MM.1S (cell line): ENCODE data around the gene MAMLD1.

Experiments
- DNase-seq: peaks from one replicate; pipeline ENCODE4 v3.0.0-alpha.2; 2015
- H2AFZ ChIP-seq: fragments of 300-600 bp; sonication (generic); 2 replicates; pipeline ENCODE4 v1.6.0; 2016; ENCODE audit warnings: antibody characterized with exemption, low read length
- H3F3A ChIP-seq: fragments of 300-600 bp; sonication (generic); 2 replicates; pipeline ENCODE4 v1.6.1; 2016; ENCODE audit warnings: mild to moderate bottlenecking, antibody characterized with exemption, low read length, moderate library complexity, mixed read lengths; ENCODE audit not compliant: insufficient read depth
- H3K27ac ChIP-seq: fragments of 300-600 bp; sonication (generic); 2 replicates; pipeline ENCODE4 v1.5.1; 2016; ENCODE audit warnings: mild to moderate bottlenecking, low read length
- H3K27me3 ChIP-seq: fragments of 300-600 bp; sonication (generic); replicated peaks from 2 replicates; pipeline ENCODE4 v1.6.0; 2016; ENCODE audit warnings: low read length; ENCODE audit not compliant: insufficient read depth
- H3K36me3 ChIP-seq: fragments of 300-600 bp; sonication (generic); replicated peaks from 2 replicates; pipeline ENCODE4 v1.6.1; 2016; ENCODE audit warnings: mild to moderate bottlenecking, low read length, mixed read lengths; ENCODE audit not compliant: insufficient read depth
- H3K4me1 ChIP-seq: fragments of 300-600 bp; sonication (generic); 2 replicates; pipeline ENCODE4 v1.6.1; 2016; ENCODE audit warnings: low read length, mixed read lengths
- H3K4me2 ChIP-seq: fragments of 300-600 bp; sonication (generic); 2 replicates; pipeline ENCODE4 v1.6.0; 2016; ENCODE audit warnings: low read depth, low read length
- H3K4me3 ChIP-seq: fragments of 300-600 bp; sonication (generic); 2 replicates; pipeline ENCODE4 v1.5.1; 2016; ENCODE audit warnings: low read length, mixed read lengths
- H3K79me2 ChIP-seq: fragments of 300-600 bp; sonication (generic); 2 replicates; pipeline ENCODE4 v1.6.1; 2016; ENCODE audit warnings: mixed run types, low read length, mixed read lengths
- H3K9ac ChIP-seq: fragments of 300-600 bp; sonication (generic); 2 replicates; pipeline ENCODE4 v1.6.1; 2016; ENCODE audit warnings: low read length, mixed read lengths
- H3K9me2 ChIP-seq: fragments of 300-600 bp; sonication (generic); replicated peaks from 2 replicates; pipeline ENCODE4 v1.6.1; 2016; ENCODE audit warnings: mild to moderate bottlenecking, low read length, mixed read lengths; ENCODE audit not compliant: insufficient read depth
- H3K9me3 ChIP-seq: fragments of 300-600 bp; sonication (generic); replicated peaks from 2 replicates; pipeline ENCODE4 v1.6.1; 2016; ENCODE audit warnings: mild to moderate bottlenecking, low read length, mixed read lengths; ENCODE audit not compliant: insufficient read depth
- H4K20me1 ChIP-seq: fragments of 300-600 bp; sonication (generic); 2 replicates; pipeline ENCODE4 v1.6.1; 2016; ENCODE audit warnings: mild to moderate bottlenecking, low read length, moderate library complexity, mixed read lengths; ENCODE audit not compliant: insufficient read depth
- EZH2 ChIP-seq: fragments of 300-600 bp; sonication (generic); optimal IDR thresholded peaks from 2 replicates; pipeline ENCODE3; 2017; ENCODE audit warnings: low read depth, mild to moderate bottlenecking, antibody characterized with exemption, low read length, mixed read lengths
- EZH2phosphoT487 ChIP-seq: fragments of 300-600 bp; sonication (generic); IDR thresholded peaks from 2 replicates; pipeline ENCODE4 v1.6.1; 2018; ENCODE audit warnings: antibody characterized with exemption, low read length
- TF ChIP-seq, protein P1 (sequence below): fragments of 300-600 bp; sonication (generic); IDR thresholded peaks from 2 replicates; pipeline ENCODE4 v1.5.1; 2016; ENCODE audit warnings: antibody characterized with exemption, low read length, mixed read lengths

MAMLD1 gene

DNA sequence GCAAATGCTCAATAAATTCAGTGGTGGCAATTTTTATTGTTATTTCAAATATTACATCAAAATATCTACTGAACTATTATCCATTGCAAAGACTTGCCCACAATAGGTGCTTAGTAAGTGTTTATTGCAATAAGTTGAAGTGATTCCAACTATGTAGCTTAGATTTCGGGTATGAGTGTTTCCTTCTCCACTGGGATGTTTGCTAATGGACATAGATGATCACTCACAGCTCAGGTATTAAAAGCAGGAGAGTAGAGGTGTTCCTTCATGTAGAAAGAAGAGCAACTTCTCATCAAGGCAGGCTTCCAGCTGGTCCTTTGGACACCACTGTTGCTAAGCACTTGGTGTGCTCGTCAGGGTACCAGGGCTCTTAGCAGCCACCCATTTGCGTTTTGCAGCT is 139.0 kb downstream of the MAMLD1 start:
- Histone ChIP-seq H2AFZ (no peak overlapping the region), H3K27ac (no peak overlapping the region), H3F3A (no peaks in the 10 kb centered on the region), H4K20me1 (no peaks in the 10 kb centered on the region), H3K36me3 (no peaks in the 10 kb centered on the region), H3K4me3 (no peak overlapping the region), H3K9ac (no peak overlapping the region), H3K4me2 (no peak overlapping the region), H3K79me2 (no peaks in the 10 kb centered on the region), H3K27me3 (no peaks in the 10 kb centered on the region), H3K4me1 (no peaks in the 10 kb centered on the region), H3K9me2 (no peaks in the 10 kb centered on the region), H3K9me3 (no peaks in the 10 kb centered on the region)
- no peak for DNase-seq
- TF ChIP-seq, protein P1, sequence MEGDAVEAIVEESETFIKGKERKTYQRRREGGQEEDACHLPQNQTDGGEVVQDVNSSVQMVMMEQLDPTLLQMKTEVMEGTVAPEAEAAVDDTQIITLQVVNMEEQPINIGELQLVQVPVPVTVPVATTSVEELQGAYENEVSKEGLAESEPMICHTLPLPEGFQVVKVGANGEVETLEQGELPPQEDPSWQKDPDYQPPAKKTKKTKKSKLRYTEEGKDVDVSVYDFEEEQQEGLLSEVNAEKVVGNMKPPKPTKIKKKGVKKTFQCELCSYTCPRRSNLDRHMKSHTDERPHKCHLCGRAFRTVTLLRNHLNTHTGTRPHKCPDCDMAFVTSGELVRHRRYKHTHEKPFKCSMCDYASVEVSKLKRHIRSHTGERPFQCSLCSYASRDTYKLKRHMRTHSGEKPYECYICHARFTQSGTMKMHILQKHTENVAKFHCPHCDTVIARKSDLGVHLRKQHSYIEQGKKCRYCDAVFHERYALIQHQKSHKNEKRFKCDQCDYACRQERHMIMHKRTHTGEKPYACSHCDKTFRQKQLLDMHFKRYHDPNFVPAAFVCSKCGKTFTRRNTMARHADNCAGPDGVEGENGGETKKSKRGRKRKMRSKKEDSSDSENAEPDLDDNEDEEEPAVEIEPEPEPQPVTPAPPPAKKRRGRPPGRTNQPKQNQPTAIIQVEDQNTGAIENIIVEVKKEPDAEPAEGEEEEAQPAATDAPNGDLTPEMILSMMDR: no peak
- TF ChIP-seq EZH2phosphoT487 (no peak), EZH2 (no peak)

DNA sequence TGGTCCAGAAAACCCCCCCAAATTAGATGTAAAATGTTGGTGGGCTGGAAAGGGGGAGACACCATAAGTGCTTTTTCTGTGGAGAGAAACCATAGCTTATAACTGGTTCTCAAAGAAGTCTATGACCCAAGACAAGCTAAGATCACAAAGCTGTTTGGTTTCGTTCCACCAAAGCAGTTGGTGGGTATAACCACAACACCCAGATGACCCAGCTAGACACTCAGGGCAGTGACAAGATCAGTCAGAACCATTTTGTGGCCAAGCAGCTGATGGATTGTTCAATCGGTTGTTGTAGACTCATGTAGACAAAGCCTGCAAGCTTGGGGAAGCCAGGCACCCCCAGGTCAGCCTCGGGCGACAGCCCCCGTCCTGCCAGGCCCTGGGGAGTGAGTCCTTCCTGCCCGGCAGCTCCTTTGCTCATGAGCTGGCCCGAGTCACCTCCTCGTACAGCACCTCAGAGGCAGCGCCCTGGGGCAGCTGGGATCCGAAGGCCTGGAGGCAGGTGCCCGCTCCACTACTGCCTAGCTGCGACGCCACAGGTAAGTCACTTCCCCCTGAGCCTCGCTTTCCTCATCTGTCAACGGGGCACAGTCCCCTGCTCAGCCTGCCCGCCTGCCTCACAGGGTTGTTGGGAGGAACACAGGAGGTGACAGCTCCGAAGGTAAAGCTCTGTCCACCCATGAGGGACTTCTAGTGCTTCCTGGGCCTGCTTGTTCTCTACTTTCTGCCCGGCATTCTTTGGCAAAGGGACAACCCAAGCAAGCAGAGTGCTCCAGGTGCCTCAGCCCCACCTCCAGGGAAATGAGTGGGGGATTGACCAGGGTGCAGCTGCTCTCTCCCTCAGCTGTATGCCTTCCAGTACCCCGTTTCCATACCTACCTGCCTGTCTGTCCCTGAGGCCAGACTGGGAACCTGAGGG is 140.1 kb downstream of the MAMLD1 start:
- Histone ChIP-seq H3K9me2 (no peaks in the 10 kb centered on the region), H3K27me3 (no peaks in the 10 kb centered on the region), H3F3A (no peaks in the 10 kb centered on the region), H2AFZ (no peak overlapping the region), H4K20me1 (no peaks in the 10 kb centered on the region), H3K9ac (no peak overlapping the region), H3K4me1 (no peaks in the 10 kb centered on the region), H3K4me3 (no peak overlapping the region), H3K36me3 (no peaks in the 10 kb centered on the region), H3K27ac (no peak overlapping the region), H3K4me2 (no peak overlapping the region), H3K79me2 (no peaks in the 10 kb centered on the region), H3K9me3 (no peaks in the 10 kb centered on the region)
- DNase-seq: no peak
- TF ChIP-seq EZH2phosphoT487 (no peak), EZH2 (no peak)
- TF ChIP-seq, protein P1: no peak

DNA sequence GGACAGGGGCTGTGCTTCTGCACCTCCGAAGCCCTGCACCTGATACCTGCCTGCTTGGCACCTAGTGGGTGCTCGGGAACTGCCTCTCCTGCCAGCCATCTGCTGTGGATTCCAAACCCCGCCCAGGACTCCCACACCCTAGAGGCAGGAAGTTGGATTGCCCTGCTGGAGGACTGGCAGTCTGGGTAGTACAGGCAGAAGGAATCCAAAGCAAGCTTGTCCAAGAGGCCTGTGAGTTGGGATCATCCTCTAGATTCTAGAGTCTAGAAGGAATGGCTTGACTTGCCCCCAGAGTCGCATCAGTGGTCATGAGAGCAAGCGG is 140.7 kb downstream of the MAMLD1 start:
- Histone ChIP-seq H2AFZ (no peak overlapping the region), H3K27me3 (no peaks in the 10 kb centered on the region), H3K4me1 (no peaks in the 10 kb centered on the region), H3K4me2 (no peak overlapping the region), H3K9me3 (no peaks in the 10 kb centered on the region), H3K9ac (no peak overlapping the region), H3K4me3 (no peak overlapping the region), H4K20me1 (no peaks in the 10 kb centered on the region), H3K27ac (no peak overlapping the region), H3K36me3 (no peaks in the 10 kb centered on the region), H3F3A (no peaks in the 10 kb centered on the region), H3K79me2 (no peaks in the 10 kb centered on the region), H3K9me2 (no peaks in the 10 kb centered on the region)
- DNase-seq: no peak
- TF ChIP-seq EZH2 (no peak), EZH2phosphoT487 (no peak)
- TF ChIP-seq, protein P1: no peak
